A673 (cell line): ENCODE results near the gene GNAQ. TPM values are rescaled to one million over a fixed set of nuclear protein-coding genes. Genes with fewer than 3 reads are reported as not detected.

Source experiments
- BruUV-seq: library from RNA; stranded (reverse); fragments of 400-500 nt; replicated peaks from 2 replicates; lab custom pipeline; 2021; lab: Mats Ljungman, UMichigan
- CTCF ChIA-PET: fragments of 300-600 bp; sonication (Branson Sonifier 250); formaldehyde crosslinking; loops from one replicate; lab custom pipeline; 2022; ENCODE audit warnings: antibody characterized with exemption; lab: Charles Lee
- POLR2A ChIA-PET: fragments of 300-600 bp; sonication (Branson Sonifier 250); formaldehyde crosslinking; loops from one replicate; lab custom pipeline; 2022; ENCODE audit warnings: antibody characterized with exemption; ENCODE audit not compliant: low non-redundant PET; lab: Charles Lee
- DNase-seq: peaks from one replicate; pipeline ENCODE4 v3.0.0-alpha.2; 2015; ENCODE audit warnings: low spot score
- H3K27ac ChIP-seq: fragments of 200-600 bp; sonication (generic); 2 replicates; pipeline ENCODE4 v1.5.1; 2016; ENCODE audit warnings: mixed run types, low read depth, mild to moderate bottlenecking, mixed read lengths, antibody characterized with exemption, low read length; ENCODE audit not compliant: poor library complexity, severe bottlenecking
- H3K27me3 ChIP-seq: fragments of 200-600 bp; sonication (generic); replicated peaks from 2 replicates; pipeline ENCODE4 v1.6.1; 2017; ENCODE audit warnings: mixed run types, low read depth, mild to moderate bottlenecking, mixed read lengths, antibody characterized with exemption, low read length; ENCODE audit not compliant: insufficient read depth, poor library complexity
- H3K36me3 ChIP-seq: fragments of 200-600 bp; sonication (generic); 2 replicates; pipeline ENCODE4 v1.6.1; 2016; ENCODE audit warnings: mixed run types, mild to moderate bottlenecking, mixed read lengths, antibody characterized with exemption, low read length; ENCODE audit not compliant: insufficient read depth, poor library complexity, severe bottlenecking
- H3K4me1 ChIP-seq: fragments of 200-600 bp; sonication (generic); 2 replicates; pipeline ENCODE4 v1.6.1; 2017; ENCODE audit warnings: mixed run types, mild to moderate bottlenecking, mixed read lengths, antibody characterized with exemption, low read length; ENCODE audit not compliant: insufficient read depth, poor library complexity, severe bottlenecking
- H3K4me3 ChIP-seq: fragments of 200-600 bp; sonication (generic); 2 replicates; pipeline ENCODE4 v1.5.1; 2016; ENCODE audit warnings: low read depth, mixed run types, mild to moderate bottlenecking, mixed read lengths, low read length; ENCODE audit not compliant: poor library complexity, severe bottlenecking
- H3K9me3 ChIP-seq: fragments of 200-600 bp; sonication (generic); 2 replicates; pipeline ENCODE4 v1.6.1; 2016; ENCODE audit warnings: mixed run types, low read depth, mild to moderate bottlenecking, mixed read lengths, antibody characterized with exemption, low read length; ENCODE audit not compliant: poor library complexity, severe bottlenecking
- CTCF ChIP-seq: fragments of 300-800, 200-600 bp; sonication (generic); conservative IDR thresholded peaks from 2 replicates; pipeline ENCODE4 v1.5.1; 2017; ENCODE audit warnings: low read depth, mild to moderate bottlenecking, antibody characterized with exemption, low read length, moderate library complexity, mixed read lengths
- EZH2 ChIP-seq: fragments of 200-600 bp; sonication (generic); IDR thresholded peaks from 2 replicates; pipeline ENCODE4 v1.6.1; 2017; ENCODE audit warnings: borderline replicate concordance, low read depth, mild to moderate bottlenecking, mixed read lengths, antibody characterized with exemption, low read length; ENCODE audit not compliant: poor library complexity, severe bottlenecking
- intact Hi-C: fragments of 100-400 bp; cut with micrococcal nuclease; formaldehyde crosslinking; loops from one replicate; pipeline ENCODE4 v1.10.0; 2022; ENCODE audit not compliant: unreplicated experiment
- total RNA-seq: library from RNA; stranded (reverse); gene quantifications from 2 replicates; pipeline ENCODE4 v1.2.3, GENCODE V29; 2021

The GNAQ gene
- total RNA-seq, 1 experiment from 2014 or later: 69.9 TPM

- DNase-seq: no peak
- no peaks in the 10 kb centered on the region for H3K27me3 ChIP-seq
- no peaks in the 10 kb centered on the region for H3K36me3 ChIP-seq
- peaks cover 34% of the 10 kb centered on the region for H3K4me1 ChIP-seq
- H3K4me3 ChIP-seq: no peak overlapping the region
- no peaks in the 10 kb centered on the region for H3K9me3 ChIP-seq
- BruUV-seq: no TSS peak
- intact Hi-C loops: no loop called here
- H3K27ac ChIP-seq: no peak overlapping the region
- TF ChIP-seq EZH2: no peak
- TF ChIP-seq CTCF: no peak
- CTCF ChIA-PET: no interaction called here
- POLR2A ChIA-PET: no interaction called here
Observed at GRCh38 chr9:78014776-78015175, 16.8 kb downstream of the GNAQ start.

DNA sequence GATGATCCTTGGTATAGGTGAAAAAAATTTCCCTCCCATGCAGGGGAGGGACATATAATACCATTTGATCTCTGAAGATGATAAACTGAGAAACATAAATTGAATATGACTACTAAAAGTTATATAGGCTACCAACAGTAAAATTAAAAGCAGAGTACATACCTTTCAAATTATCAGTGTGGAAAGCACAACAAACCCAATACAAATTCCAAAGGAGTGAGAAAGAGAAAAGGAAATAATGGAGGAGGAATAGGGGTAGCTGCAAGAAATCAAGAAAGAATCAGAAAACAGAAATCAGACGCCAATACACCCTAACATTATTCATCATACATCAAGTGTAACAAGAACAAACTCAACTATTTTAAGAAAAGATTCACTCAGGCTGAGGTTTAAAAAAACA is 17.7 kb downstream of the GNAQ start:
- ChIA-PET CTCF (no interaction called here), POLR2A (no interaction called here)
- Histone ChIP-seq H3K9me3 (no peaks in the 10 kb centered on the region), H3K36me3 (no peaks in the 10 kb centered on the region), H3K27ac (no peak overlapping the region), H3K27me3 (no peaks in the 10 kb centered on the region), H3K4me3 (no peak overlapping the region), H3K4me1 (peaks cover 38% of the 10 kb centered on the region)
- intact Hi-C loops: no loop called here
- no peak for DNase-seq
- no peak for TF ChIP-seq CTCF
- no peak for TF ChIP-seq EZH2
- BruUV-seq: no TSS peak

GRCh38 chr9:78011049-78011448 is 20.6 kb downstream of the GNAQ start:
- Histone ChIP-seq H3K27me3 (no peaks in the 10 kb centered on the region), H3K9me3 (no peaks in the 10 kb centered on the region), H3K27ac (no peak overlapping the region), H3K4me3 (no peak overlapping the region), H3K4me1 (peaks cover 25% of the 10 kb centered on the region), H3K36me3 (no peaks in the 10 kb centered on the region)
- CTCF ChIA-PET: no interaction called here
- DNase-seq: no peak
- TF ChIP-seq CTCF (no peak), EZH2 (no peak)
- POLR2A ChIA-PET: no interaction called here
- no TSS peak for BruUV-seq
- intact Hi-C loops: no loop called here
